NT2/D1 (cell line): ENCODE results near the gene AGGF1.
A peak's percentile ranks its signal among the peaks of the same experiment; 100 is the strongest.
"Not testable (repeated sequence)": the region's sequence is repeated elsewhere in the genome, so short reads cannot be mapped to it uniquely, and the experiment has no call there.

Experiments
- DNase-seq: peaks from one replicate; pipeline ENCODE4 v3.0.0-alpha.2; 2011; ENCODE audit warnings: low read depth, low spot score
- H3K27me3 ChIP-seq: 2 replicates; pipeline ENCODE4 v1.6.0; 2011; ENCODE audit warnings: mild to moderate bottlenecking; ENCODE audit not compliant: insufficient read length, insufficient read depth
- H3K36me3 ChIP-seq: 2 replicates; pipeline ENCODE4 v1.6.1; 2011; ENCODE audit warnings: mild to moderate bottlenecking, low read length, mixed read lengths; ENCODE audit not compliant: insufficient read depth, insufficient read length
- H3K4me1 ChIP-seq: 2 replicates; pipeline ENCODE4 v1.5.1; 2011; ENCODE audit not compliant: insufficient read depth, insufficient read length
- H3K4me3 ChIP-seq: 2 replicates; pipeline ENCODE4 v1.5.1; 2011; ENCODE audit warnings: low read depth; ENCODE audit not compliant: insufficient read length
- H3K9ac ChIP-seq: 2 replicates; pipeline ENCODE4 v1.6.0; 2011; ENCODE audit warnings: low read depth; ENCODE audit not compliant: insufficient read length
- H3K9me3 ChIP-seq: 2 replicates; pipeline ENCODE4 v1.5.1; 2011; ENCODE audit warnings: mild to moderate bottlenecking, low read length; ENCODE audit not compliant: insufficient read depth
- SUZ12 ChIP-seq: IDR thresholded peaks from 2 replicates; pipeline ENCODE4 v1.6.1; 2011; ENCODE audit not compliant: insufficient read length, insufficient read depth; ENCODE audit errors: extremely low read depth
- YY1 ChIP-seq: IDR thresholded peaks from 2 replicates; pipeline ENCODE4 v1.6.1; 2011; ENCODE audit not compliant: insufficient read length, insufficient read depth
- ZNF274 ChIP-seq: IDR thresholded peaks from 2 replicates; pipeline ENCODE4 v1.6.1; 2011; ENCODE audit warnings: mild to moderate bottlenecking, low read depth, low read length

Gene AGGF1

GRCh38 chr5:77030097-77031071, at the start of gene AGGF1:
AGGF1 (plus strand) TSS chr5:77030404; CDS start chr5:77030767, 363 bp downstream.
- Histone ChIP-seq H3K9ac (no peak within 1 kb of the TSS), H3K36me3 (no peaks in the 10 kb centered on the region), H3K27me3 (no peaks in the 10 kb centered on the region), H3K4me1 (no peaks in the 10 kb centered on the region), H3K9me3 (peaks cover 20% of the 10 kb centered on the region), H3K4me3 (no peak within 1 kb of the TSS)
- no peak for DNase-seq
- TF ChIP-seq ZNF274 (no peak), YY1 (no peak), SUZ12 (no peak)

- H3K9me3 ChIP-seq, result no peaks in the 10 kb centered on the region
- no peaks in the 10 kb centered on the region for H3K4me1 ChIP-seq
- H3K4me3 ChIP-seq, result no peak overlapping the region
- H3K27me3 ChIP-seq, result no peaks in the 10 kb centered on the region
- DNase-seq, result no peak
- no peaks in the 10 kb centered on the region for H3K36me3 ChIP-seq
- no peak for TF ChIP-seq YY1
- TF ChIP-seq SUZ12, result no peak
- no peak for TF ChIP-seq ZNF274
- H3K9ac ChIP-seq, result no peak overlapping the region
Observed at GRCh38 chr5:76980518-76981144, 49.6 kb upstream of the AGGF1 start.

- Histone ChIP-seq H3K9me3 (peaks cover 5% of the 10 kb centered on the region; the same call in 1 of the 2 replicates), H3K9ac (no peak overlapping the region), H3K27me3 (no peaks in the 10 kb centered on the region), H3K36me3 (no peaks in the 10 kb centered on the region), H3K4me1 (no peaks in the 10 kb centered on the region), H3K4me3 (no peak overlapping the region)
- DNase-seq, result no peak
- TF ChIP-seq YY1, result no peak
- no peak for TF ChIP-seq SUZ12
- TF ChIP-seq ZNF274, result no peak
Observed at GRCh38 chr5:76982450-76982849, 47.8 kb upstream of the AGGF1 start.

GRCh38 chr5:76983468-76983867, 46.7 kb upstream of the AGGF1 start:
- H3K27me3 ChIP-seq, result no peaks in the 10 kb centered on the region
- no peak for DNase-seq
- H3K9me3 ChIP-seq, result peaks cover 5% of the 10 kb centered on the region; the same call in 1 of the 2 replicates
- TF ChIP-seq SUZ12 (no peak), ZNF274 (no peak), YY1 (no peak)
- no peaks in the 10 kb centered on the region for H3K36me3 ChIP-seq
- no peaks in the 10 kb centered on the region for H3K4me1 ChIP-seq
- no peak overlapping the region for H3K4me3 ChIP-seq
- no peak overlapping the region for H3K9ac ChIP-seq

GRCh38 chr5:76986825-76987526, 43.2 kb upstream of the AGGF1 start:
- no peaks in the 10 kb centered on the region for H3K27me3 ChIP-seq
- H3K9ac ChIP-seq, result no peak overlapping the region
- DNase-seq, result no peak
- no peaks in the 10 kb centered on the region for H3K36me3 ChIP-seq
- no peak for TF ChIP-seq SUZ12
- no peak for TF ChIP-seq YY1
- peak; percentile 27; the same call in 1 of the 2 replicates for TF ChIP-seq ZNF274
- H3K9me3 ChIP-seq, result peaks cover 5% of the 10 kb centered on the region; the same call in 1 of the 2 replicates
- no peaks in the 10 kb centered on the region for H3K4me1 ChIP-seq
- H3K4me3 ChIP-seq, result no peak overlapping the region

- no peak for DNase-seq
- Histone ChIP-seq H3K9ac (no peak overlapping the region), H3K9me3 (peaks cover 5% of the 10 kb centered on the region; the same call in 1 of the 2 replicates), H3K4me3 (no peak overlapping the region), H3K27me3 (no peaks in the 10 kb centered on the region), H3K36me3 (no peaks in the 10 kb centered on the region), H3K4me1 (no peaks in the 10 kb centered on the region)
- TF ChIP-seq SUZ12 (no peak), YY1 (no peak), ZNF274 (no peak)
Observed at GRCh38 chr5:76990899-76991459, 39.2 kb upstream of the AGGF1 start.

- not testable (repeated sequence) for H3K36me3 ChIP-seq, DNase-seq, H3K9me3 ChIP-seq, H3K4me1 ChIP-seq, H3K27me3 ChIP-seq, H3K9ac ChIP-seq, H3K4me3 ChIP-seq
Observed at GRCh38 chr5:76993436-76993835, 36.8 kb upstream of the AGGF1 start.
